IMR-90 (cell line): Measurements from ENCODE around the gene C2orf92. TPM values are rescaled to one million over a fixed set of nuclear protein-coding genes. Genes with fewer than 3 reads are reported as not detected.

Source experiments
- ATAC-seq: fragments of 200-7000 bp; cut with Tn5 transposase; 2 replicates; pipeline ENCODE4 v1.9.1; 2020; ENCODE audit warnings: low read depth, mild to moderate bottlenecking, moderate library complexity
- BruUV-seq: library from RNA; stranded (reverse); fragments of 400-500 nt; replicated peaks from 2 replicates; lab custom pipeline; 2021; lab: Mats Ljungman, UMichigan
- CTCF ChIA-PET: fragments of 300-600 bp; formaldehyde crosslinking; extraction: SDS; loops from one replicate; lab custom pipeline; 2021; ENCODE audit warnings: antibody characterized with exemption; lab: Yijun Ruan, JAX
- POLR2A ChIA-PET: fragments of 300-600 bp; sonication (Branson Sonifier 250); formaldehyde crosslinking; loops from one replicate; lab custom pipeline; 2022; ENCODE audit warnings: antibody characterized with exemption; ENCODE audit not compliant: unreplicated experiment; lab: Charles Lee
- DNase-seq: peaks from one replicate; pipeline ENCODE4 v3.0.0; 2013
- H2AFZ ChIP-seq: replicated peaks from 2 replicates; pipeline ENCODE3; 2013; ENCODE audit warnings: low read length, mild to moderate bottlenecking; ENCODE audit not compliant: poor library complexity
- H2AK5ac ChIP-seq: 2 replicates; pipeline ENCODE4 v1.6.1; 2013; ENCODE audit warnings: low read depth, low read length, inconsistent platforms
- H2AK9ac ChIP-seq: replicated peaks from 2 replicates; pipeline ENCODE3; 2013; ENCODE audit warnings: mild to moderate bottlenecking, low read depth, low read length, moderate library complexity; ENCODE audit not compliant: poor library complexity
- H2BK120ac ChIP-seq: 2 replicates; pipeline ENCODE4 v1.6.1; 2013; ENCODE audit warnings: low read depth, low read length, inconsistent platforms
- H2BK15ac ChIP-seq: 3 replicates; pipeline ENCODE4 v1.6.1; 2013; ENCODE audit warnings: low read depth, low read length, inconsistent platforms
- H2BK20ac ChIP-seq: 2 replicates; pipeline ENCODE4 v1.6.1; 2013; ENCODE audit warnings: low read depth, mild to moderate bottlenecking, inconsistent platforms, low read length, moderate library complexity
- H2BK5ac ChIP-seq: 2 replicates; pipeline ENCODE4 v1.6.1; 2013; ENCODE audit warnings: mild to moderate bottlenecking, low read depth, low read length, inconsistent platforms; ENCODE audit not compliant: poor library complexity, severe bottlenecking
- H3K14ac ChIP-seq: replicated peaks from 2 replicates; pipeline ENCODE4 v1.6.1; 2013; ENCODE audit warnings: low read depth, low read length, inconsistent platforms
- H3K18ac ChIP-seq: 2 replicates; pipeline ENCODE4 v1.6.1; 2013; ENCODE audit warnings: low read depth, low read length, control low read depth
- H3K23ac ChIP-seq: 2 replicates; pipeline ENCODE4 v1.6.1; 2013; ENCODE audit warnings: low read depth, low read length, inconsistent platforms
- H3K27ac ChIP-seq: 2 replicates; pipeline ENCODE4 v1.5.1; 2013; ENCODE audit warnings: mild to moderate bottlenecking, control low read depth, low read length; ENCODE audit not compliant: insufficient read depth
- H3K27me3 ChIP-seq: 2 replicates; pipeline ENCODE4 v1.6.1; 2013; ENCODE audit warnings: low read length; ENCODE audit not compliant: control insufficient read depth, insufficient read depth
- H3K36me3 ChIP-seq: 2 replicates; pipeline ENCODE4 v1.6.1; 2013; ENCODE audit warnings: low read length, mixed read lengths; ENCODE audit not compliant: control insufficient read depth, insufficient read depth
- H3K4ac ChIP-seq: 2 replicates; pipeline ENCODE4 v1.6.1; 2013; ENCODE audit warnings: low read depth, low read length, inconsistent platforms
- H3K4me1 ChIP-seq: 2 replicates; pipeline ENCODE4 v1.6.1; 2013; ENCODE audit warnings: low read length, mixed read lengths; ENCODE audit not compliant: control insufficient read depth, insufficient read depth
- H3K4me2 ChIP-seq: 2 replicates; pipeline ENCODE4 v1.6.1; 2013; ENCODE audit warnings: low read depth, mild to moderate bottlenecking, control low read depth, low read length, moderate library complexity
- H3K4me3 ChIP-seq: 2 replicates; pipeline ENCODE4 v1.5.1; 2013; ENCODE audit warnings: low read depth, mild to moderate bottlenecking, control low read depth, low read length, moderate library complexity; ENCODE audit not compliant: insufficient read depth
- H3K56ac ChIP-seq: 2 replicates; pipeline ENCODE4 v1.6.1; 2013; ENCODE audit warnings: low read length, inconsistent platforms; ENCODE audit not compliant: insufficient read depth; ENCODE audit errors: extremely low read depth
- H3K79me1 ChIP-seq, 2 experiments: 2 replicates each; pipeline ENCODE4 v1.6.1; 2013; ENCODE audit warnings: low read length in 2 of 2, inconsistent platforms in 1 of 2, low read depth in 1 of 2
- H3K9ac ChIP-seq: 2 replicates; pipeline ENCODE4 v1.6.1; 2013; ENCODE audit warnings: low read depth, low read length, control low read depth
- H3K9me1 ChIP-seq: 2 replicates; pipeline ENCODE4 v1.6.1; 2013; ENCODE audit warnings: low read length, inconsistent platforms; ENCODE audit not compliant: insufficient read depth
- H3K9me3 ChIP-seq: 2 replicates; pipeline ENCODE4 v1.6.1; 2013; ENCODE audit warnings: low read length; ENCODE audit not compliant: control insufficient read depth, insufficient read depth
- H4K20me1 ChIP-seq: 2 replicates; pipeline ENCODE4 v1.6.1; 2013; ENCODE audit warnings: low read length, inconsistent platforms; ENCODE audit not compliant: insufficient read depth
- H4K5ac ChIP-seq: 2 replicates; pipeline ENCODE4 v1.6.1; 2013; ENCODE audit warnings: mild to moderate bottlenecking, low read depth, low read length, control low read depth
- H4K8ac ChIP-seq, 2 experiments: 2 replicates each; pipeline ENCODE4 v1.6.1; 2013; ENCODE audit warnings: low read depth in 2 of 2, low read length in 2 of 2, control low read depth in 1 of 2, inconsistent platforms in 1 of 2
- H4K91ac ChIP-seq: 2 replicates; pipeline ENCODE4 v1.6.1; 2013; ENCODE audit warnings: low read depth, low read length, inconsistent platforms; ENCODE audit not compliant: insufficient read depth
- BHLHE40 ChIP-seq: fragments of 150-350 bp; IDR thresholded peaks from 2 replicates; pipeline ENCODE4 v1.6.1; 2016; ENCODE audit warnings: mild to moderate bottlenecking, low read depth, low read length
- CEBPB ChIP-seq: IDR thresholded peaks from 2 replicates; pipeline ENCODE4 v1.6.1; 2012; ENCODE audit warnings: low read depth, low read length, improper control_type of control experiment
- CTCF ChIP-seq: conservative IDR thresholded peaks from 2 replicates; pipeline ENCODE4 v1.5.1; 2012; ENCODE audit warnings: mild to moderate bottlenecking, low read depth, low read length, improper control_type of control experiment
- ELK1 ChIP-seq: fragments of 150-350 bp; IDR thresholded peaks from 2 replicates; pipeline ENCODE4 v1.6.1; 2016; ENCODE audit warnings: low read depth, mild to moderate bottlenecking, low read length, moderate library complexity, borderline replicate concordance
- FOS ChIP-seq: fragments of 150-350 bp; IDR thresholded peaks from 2 replicates; pipeline ENCODE4 v1.6.1; 2016; ENCODE audit warnings: low read depth, low read length
- MXI1 ChIP-seq: IDR thresholded peaks from 2 replicates; pipeline ENCODE4 v1.6.1; 2012; ENCODE audit warnings: low read depth, mild to moderate bottlenecking, low read length, moderate library complexity, borderline replicate concordance
- NFE2L2 ChIP-seq: fragments of 150-350 bp; IDR thresholded peaks from 2 replicates; pipeline ENCODE4 v1.6.1; 2016; ENCODE audit warnings: low read depth, mild to moderate bottlenecking, low read length
- POLR2A ChIP-seq: IDR thresholded peaks from 2 replicates; pipeline ENCODE4 v1.6.1; 2012; ENCODE audit warnings: mild to moderate bottlenecking, low read depth, low read length
- RAD21 ChIP-seq: IDR thresholded peaks from 2 replicates; pipeline ENCODE4 v1.6.1; 2012; ENCODE audit warnings: low read length, improper control_type of control experiment
- RCOR1 ChIP-seq: IDR thresholded peaks from 2 replicates; pipeline ENCODE4 v1.6.1; 2012; ENCODE audit warnings: mild to moderate bottlenecking, low read length, improper control_type of control experiment; ENCODE audit not compliant: insufficient replicate concordance
- RFX5 ChIP-seq: IDR thresholded peaks from 2 replicates; pipeline ENCODE4 v1.8.0; 2012; ENCODE audit warnings: low read depth, mild to moderate bottlenecking, low read length, moderate library complexity
- SMC3 ChIP-seq: fragments of 150-350 bp; IDR thresholded peaks from 2 replicates; pipeline ENCODE4 v1.6.1; 2016; ENCODE audit warnings: low read depth, mild to moderate bottlenecking, antibody characterized with exemption, low read length, moderate library complexity
- USF2 ChIP-seq: fragments of 150-350 bp; IDR thresholded peaks from 2 replicates; pipeline ENCODE4 v1.6.1; 2017; ENCODE audit warnings: mild to moderate bottlenecking, antibody characterized with exemption, low read length, low read depth
- WGBS, 2 experiments: methylation state at CpG; one replicate each; pipeline versions ENCODE4 v1.1.5 to v1.1.7; 2013; ENCODE audit warnings: missing lambda C conversion rate in 2 of 2; ENCODE audit not compliant: insufficient read length in 1 of 2; ENCODE audit errors: extremely low coverage in 2 of 2; 5-methylcytosine and 5-hydroxymethylcytosine counted together
- dilution Hi-C: fragments of 300-500 bp; cut with HindIII; formaldehyde crosslinking; loops from one replicate; pipeline ENCODE4 v1.14.3; 2018; ENCODE audit warnings: low sequenced_read_pairs; ENCODE audit not compliant: unreplicated experiment
- in situ Hi-C: fragments of 300-500 bp; cut with MboI; formaldehyde crosslinking; loops from 3 replicates; pipeline ENCODE4 v1.14.3; 2019; ENCODE audit warnings: low sequenced_read_pairs, inconsistent platforms, mixed read lengths
- intact Hi-C: fragments of 100-400 bp; cut with micrococcal nuclease; formaldehyde crosslinking; loops from 2 replicates; pipeline ENCODE4 v1.10.0; 2022
- polyA plus RNA-seq, 3 experiments: library from polyadenylated mRNA; depleted of rRNA; stranded (reverse); fragments of >200 nt; gene quantifications; 2 replicates each; pipeline ENCODE4 v1.2.3, GENCODE V29; 2012; ENCODE audit warnings: low replicate concordance in 1 of 3
- total RNA-seq: library from RNA; depleted of rRNA; stranded (reverse); fragments of >200 nt; gene quantifications from 2 replicates; pipeline ENCODE4 v1.2.3, GENCODE V29; 2012

Gene C2orf92
- total and polyA plus RNA-seq, 2 of the 4 experiments (the other 2 are of a cell fraction): 0.90 to 2.5 TPM

GRCh38 chr2:97663962-97664635 lies 5.4 kb upstream of the C2orf92 start, which contains the start of gene ACTR1B:
Gene ACTR1B (minus strand): TSS chr2:97664044. CDS start chr2:97663890, 154 bp downstream.
- H4K20me1 ChIP-seq: 0 out of 2 replicates have a peak, but pooled peaks cover 8% of the 10 kb centered on the region
- peak within 1 kb of the TSS; percentile 37; the same call in 1 of the 3 replicates for H2BK15ac ChIP-seq
- H3K36me3 ChIP-seq: peaks cover 5% of the 10 kb centered on the region; the same call in 1 of the 2 replicates
- ATAC-seq (peak; percentile 89), DNase-seq (peak; percentile 98)
- peak within 1 kb of the TSS; percentile 95 for H3K27ac ChIP-seq
- in situ Hi-C loops: loop anchor here (25.0 kb wide), 1 partner anchor 1602 kb away; no protein-coding TSS in a partner anchor
- H3K56ac ChIP-seq: peak within 1 kb of the TSS; percentile 79
- ChIA-PET CTCF (interaction anchor here (0.6 to 1.5 kb wide), 4 partner anchors 11 to 62 kb away, joined by 3 to 5 read pairs (median 4); no protein-coding TSS in a partner anchor), POLR2A (interaction anchor here (2.8 kb wide), 1 partner anchor 18 kb away, joined by 15 read pairs; the partner anchor contains the start of gene COX5B)
- H3K14ac ChIP-seq: peak within 1 kb of the TSS; percentile 98
- 2% methylated on average over 18 of the region's 60 CpGs; no CpG with 5 or more reads in 1 of the 2 experiments for WGBS, 2 experiments
- peak within 1 kb of the TSS; percentile 90 for H3K4ac ChIP-seq
- H3K9me1 ChIP-seq: peaks cover 9% of the 10 kb centered on the region
- dilution Hi-C loops: no loop called here
- peak within 1 kb of the TSS; percentile 87 for H3K18ac ChIP-seq
- H3K79me1 ChIP-seq: peaks cover 12 to 40% of the 10 kb centered on the region in 2 experiments; a peak in 3 of 4 replicates
- H4K91ac ChIP-seq: peak within 1 kb of the TSS; percentile 94
- H3K9me3 ChIP-seq: no peaks in the 10 kb centered on the region
- peak within 1 kb of the TSS; percentile 98 for H2AFZ ChIP-seq
- intact Hi-C loops: loop anchor here (1.0 kb wide), 2 partner anchors 33 to 74 kb away; no protein-coding TSS in a partner anchor
- peak within 1 kb of the TSS; percentile 77 for H3K9ac ChIP-seq
- H3K4me2 ChIP-seq: peak within 1 kb of the TSS; percentile 96
- no TSS peak for BruUV-seq
- H4K5ac ChIP-seq: peak within 1 kb of the TSS; percentile 72
- peak within 1 kb of the TSS; percentile 69 for H2AK5ac ChIP-seq
- peak within 1 kb of the TSS; percentile 97 for H2AK9ac ChIP-seq
- H3K27me3 ChIP-seq: no peaks in the 10 kb centered on the region
- H2BK120ac ChIP-seq: peak within 1 kb of the TSS; percentile 76
- peak within 1 kb of the TSS; percentile 96 for H3K23ac ChIP-seq
- H2BK5ac ChIP-seq: peak within 1 kb of the TSS; percentile 91
- H3K4me1 ChIP-seq: peaks cover 9% of the 10 kb centered on the region
- peak within 1 kb of the TSS; percentile 83 for H2BK20ac ChIP-seq
- H3K4me3 ChIP-seq: peak within 1 kb of the TSS; percentile 57
- H4K8ac ChIP-seq: peak within 1 kb of the TSS; percentile 56 to 78
- peak; percentile 38; the same call in 1 of the 2 replicates for TF ChIP-seq MXI1
- peak; percentile 21; the same call in 1 of the 2 replicates for TF ChIP-seq FOS
- TF ChIP-seq CTCF: peak; percentile 65
- peak; percentile 40 for TF ChIP-seq RAD21
- no peak for TF ChIP-seq ELK1
- TF ChIP-seq BHLHE40: no peak
- 0 out of 2 replicates have a peak, but pooled peaks have one; percentile 27 for TF ChIP-seq CEBPB
- TF ChIP-seq SMC3: peak; percentile 36; the same call in 1 of the 2 replicates
- TF ChIP-seq RCOR1: no peak
- TF ChIP-seq POLR2A: peak; percentile 53
- no peak for TF ChIP-seq USF2
- peak; percentile 89 for TF ChIP-seq RFX5
- TF ChIP-seq NFE2L2: no peak
